Measurements from ENCODE around the gene TRIM5. TPM values are rescaled to one million over a fixed set of nuclear protein-coding genes. Genes with fewer than 3 reads are reported as not detected.
A peak's percentile ranks its signal among the peaks of the same experiment; 100 is the strongest.

TRIM5 gene
- polyA plus RNA-seq, 10 donors, result 9.9 to 17.8 (median 13.6) TPM

DNA sequence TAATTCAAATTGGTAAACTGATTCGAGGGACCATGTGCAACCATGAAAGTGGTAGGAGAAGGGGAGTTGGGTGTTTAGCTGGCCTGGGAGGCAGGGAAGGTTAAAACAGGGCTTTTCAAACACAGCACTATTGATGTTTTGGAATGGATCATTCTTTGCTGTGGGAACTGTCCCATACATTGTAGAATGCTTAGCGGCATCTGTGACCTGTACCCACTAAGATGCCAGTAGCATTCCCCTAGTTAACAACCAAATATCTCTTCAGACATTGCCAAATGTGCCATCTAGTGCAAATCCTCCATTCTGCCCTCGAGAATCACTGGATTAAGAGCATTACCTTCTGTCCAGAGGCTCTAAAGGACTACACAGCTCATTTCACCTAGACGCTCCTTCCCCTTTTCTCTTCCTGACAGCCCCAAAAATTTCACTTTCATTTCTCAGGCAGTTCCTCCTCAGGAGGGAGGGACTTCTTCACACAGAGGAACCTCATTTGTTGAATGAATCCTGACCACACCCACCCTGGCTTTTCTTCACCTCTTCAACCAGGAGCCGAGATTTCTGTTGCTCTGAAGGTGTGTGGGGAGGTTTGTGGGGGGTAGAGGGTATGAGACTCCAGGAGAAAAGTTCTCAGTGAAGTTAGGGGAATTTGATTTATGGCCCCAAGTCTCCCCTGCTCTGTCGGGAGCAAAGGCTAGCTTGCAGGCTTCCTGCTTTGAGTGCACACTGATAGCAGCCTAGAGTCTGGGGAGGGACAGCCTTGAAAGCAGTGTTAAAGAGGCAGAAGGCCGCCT is 60.2 kb downstream of the TRIM5 start, which contains the start of gene TRIM34:
Gene TRIM34 (plus strand): TSS at position 513 of the 791 bp plus-strand sequence. CDS start 7,331 bp downstream, outside the sequence.
- peak; percentile 71 to 92 (median 72) for DNase-seq

DNA sequence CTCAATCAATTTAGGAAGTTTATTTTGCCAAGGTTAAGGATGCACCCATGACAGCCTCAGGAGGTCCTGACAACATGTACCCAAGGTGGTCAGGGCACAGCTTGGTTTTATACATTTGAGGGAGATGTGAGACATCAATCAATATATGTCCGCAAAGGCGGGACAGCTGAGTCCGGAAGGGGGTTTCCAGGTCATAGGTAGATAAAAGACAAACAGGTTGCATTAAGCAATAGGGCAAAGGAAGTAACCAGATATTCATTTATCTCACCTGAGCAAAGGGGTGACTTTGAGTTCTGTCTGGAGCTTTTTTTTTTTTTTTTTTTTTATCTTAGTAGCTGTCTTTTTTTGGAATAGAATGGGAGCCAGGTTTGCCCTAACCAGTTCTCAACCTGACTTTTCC is 62.1 kb downstream of the TRIM5 start:
- no peak for DNase-seq

DNA sequence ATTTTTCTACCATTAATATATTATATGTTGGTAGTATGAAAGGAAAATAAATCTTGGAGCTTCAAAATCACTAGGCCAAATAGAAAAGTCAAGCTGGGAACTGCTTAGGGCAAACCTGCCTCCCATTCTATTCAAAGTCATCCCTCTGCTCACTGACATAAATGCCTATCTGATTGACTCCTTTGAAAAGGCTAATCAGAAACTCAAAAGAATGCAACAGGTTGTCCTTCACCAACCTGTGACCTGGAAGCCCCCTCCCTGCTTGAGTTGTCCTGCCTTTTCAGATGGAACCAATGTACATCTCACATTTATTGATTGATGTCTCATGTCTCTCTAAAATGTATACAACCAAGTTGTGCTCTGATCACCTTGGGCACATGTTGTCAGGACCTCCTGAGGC is 63.3 kb downstream of the TRIM5 start:
- DNase-seq, result no peak

DNA sequence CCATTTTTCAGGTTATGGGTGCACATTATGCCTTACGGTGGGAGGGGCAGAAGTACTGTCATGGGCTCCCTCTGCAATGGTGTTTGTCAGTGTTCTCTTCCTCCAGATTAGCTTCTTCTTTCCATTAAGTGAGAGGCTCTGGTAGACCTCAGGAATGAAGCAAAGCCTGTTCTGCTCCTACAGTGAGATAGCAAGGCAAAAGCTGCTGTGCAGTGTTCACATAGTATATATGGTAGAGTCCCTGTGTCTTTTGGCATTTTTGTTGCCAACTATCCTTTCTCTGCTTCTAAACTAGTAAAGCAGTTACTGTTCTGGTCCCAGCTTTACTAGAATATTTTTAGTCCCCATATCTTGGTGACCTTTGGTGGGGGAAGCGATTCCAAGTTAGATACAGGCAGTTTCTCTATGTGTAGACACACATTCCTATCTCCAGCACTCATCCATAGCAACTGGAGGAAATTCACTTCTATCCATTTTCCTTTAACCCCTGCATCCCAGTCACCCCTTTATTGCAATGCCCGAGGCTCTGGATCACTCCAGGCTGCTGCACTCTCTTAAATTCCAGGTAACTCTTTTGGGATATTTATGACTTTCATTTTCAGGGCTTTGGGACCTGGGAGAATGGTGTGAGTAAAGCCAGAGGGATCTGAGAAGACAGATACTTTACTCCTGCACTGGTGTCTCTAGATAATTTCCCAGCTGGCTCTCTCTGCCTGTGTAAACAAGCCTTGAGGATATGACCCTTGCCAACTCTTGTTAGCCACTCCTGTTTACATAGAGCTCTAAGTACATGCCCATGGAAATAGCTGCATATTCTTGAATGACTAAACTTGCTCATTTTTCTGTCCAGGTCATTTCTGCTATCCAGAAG is 64.0 kb downstream of the TRIM5 start:
- no peak for DNase-seq

DNA sequence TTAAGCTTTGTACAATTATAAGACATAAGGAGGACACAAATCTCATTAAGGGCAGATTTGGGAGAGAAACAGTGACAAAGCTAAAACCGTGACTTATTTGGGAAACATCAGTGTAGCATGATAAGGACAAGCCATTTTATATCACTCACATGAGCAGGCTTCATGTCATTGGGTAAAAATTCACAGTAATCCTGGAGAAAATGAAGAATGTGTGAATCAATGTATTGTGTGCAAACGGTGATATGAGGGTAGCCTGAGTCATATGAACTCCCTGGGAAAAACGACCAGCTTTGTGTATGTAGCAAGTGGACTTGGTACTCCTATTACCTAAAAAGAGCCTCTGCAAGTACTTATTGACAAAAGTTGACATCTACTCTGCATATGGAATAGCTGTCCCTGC is 66.1 kb downstream of the TRIM5 start:
- peak in 1 of 3 donors; percentile 36 for DNase-seq

Other genes starting within 250 kb of the TRIM5 start
- not detected for gene OR51I1, start 243.6 kb downstream of the TRIM5 start, polyA plus RNA-seq (ENCODE audit: insufficient read length in 10 of 10)
- gene OR51I2, start 235.8 kb downstream of the TRIM5 start, polyA plus RNA-seq (ENCODE audit: insufficient read length in 10 of 10), result not detected
- gene OR52D1, start 196.4 kb downstream of the TRIM5 start, polyA plus RNA-seq (ENCODE audit: insufficient read length in 10 of 10), result not detected
- not detected for gene UBQLN3, start 175.1 kb downstream of the TRIM5 start, polyA plus RNA-seq (ENCODE audit: insufficient read length in 10 of 10)
- under 1 TPM; 0.05 to 0.53 (median 0.19) TPM for gene UBQLNL, start 168.4 kb downstream of the TRIM5 start, polyA plus RNA-seq (ENCODE audit: insufficient read length in 10 of 10)
- gene OR52H1, start 136.5 kb downstream of the TRIM5 start, polyA plus RNA-seq (ENCODE audit: insufficient read length in 10 of 10), result not detected
- not detected for gene OR52B6, start 104.2 kb downstream of the TRIM5 start, polyA plus RNA-seq (ENCODE audit: insufficient read length in 10 of 10)
- gene TRIM6, start 88.4 kb downstream of the TRIM5 start, polyA plus RNA-seq (ENCODE audit: insufficient read length in 10 of 10), result 1 to 10 TPM; 1.0 to 2.3 (median 1.6) TPM
- gene TRIM34, start 60.1 kb downstream of the TRIM5 start, polyA plus RNA-seq (ENCODE audit: insufficient read length in 10 of 10), result 1 to 10 TPM; 3.9 to 6.8 (median 4.7) TPM
- 10 to 100 TPM in 6 of 10 donors, 1 to 10 TPM in 4; 4.5 to 16.0 (median 10.6) TPM for gene TRIM22, start 4.7 kb upstream of the TRIM5 start, polyA plus RNA-seq (ENCODE audit: insufficient read length in 10 of 10)
- not detected for gene OR56B1, start 51.4 kb upstream of the TRIM5 start, polyA plus RNA-seq (ENCODE audit: insufficient read length in 10 of 10)
- under 1 TPM in 1 of 10 donors, not detected in 9; 0.18 TPM for gene OR52N4, start 69.2 kb upstream of the TRIM5 start, polyA plus RNA-seq (ENCODE audit: insufficient read length in 10 of 10)
- not detected for gene OR52N5, start 98.3 kb upstream of the TRIM5 start, polyA plus RNA-seq (ENCODE audit: insufficient read length in 10 of 10)
- gene OR52N1, start 106.2 kb upstream of the TRIM5 start, polyA plus RNA-seq (ENCODE audit: insufficient read length in 10 of 10), result not detected
- gene OR52N2, start 123.8 kb upstream of the TRIM5 start, polyA plus RNA-seq (ENCODE audit: insufficient read length in 10 of 10), result not detected
- gene OR52E6, start 156.8 kb upstream of the TRIM5 start, polyA plus RNA-seq (ENCODE audit: insufficient read length in 10 of 10), result not detected
- gene OR52E8, start 172.6 kb upstream of the TRIM5 start, polyA plus RNA-seq (ENCODE audit: insufficient read length in 10 of 10), result not detected
- gene OR52E4, start 195.6 kb upstream of the TRIM5 start, polyA plus RNA-seq (ENCODE audit: insufficient read length in 10 of 10), result not detected
- not detected for gene OR52E5, start 208.1 kb upstream of the TRIM5 start, polyA plus RNA-seq (ENCODE audit: insufficient read length in 10 of 10)

Data from muscle of back (tissue), 11 donors.